Activated CD8-positive, alpha-beta memory T cell treated with anti-CD3 and anti-CD28 coated beads for 36 hours (primary cell): ENCODE measurements around the gene GULP1. TPM values are rescaled to one million over a fixed set of nuclear protein-coding genes. Genes with fewer than 3 reads are reported as not detected.

ENCODE experiments used
- CTCF ChIA-PET: fragments of 350-600 bp; sonication (Branson Sonifier 250); formaldehyde crosslinking; loops from one replicate; lab custom pipeline; 2021; ENCODE audit warnings: antibody characterized with exemption; lab: Charles Lee
- POLR2A ChIA-PET: fragments of 350-600 bp; sonication (Branson Sonifier 250); formaldehyde crosslinking; loops from one replicate; lab custom pipeline; 2021; ENCODE audit warnings: antibody characterized with exemption; lab: Charles Lee
- total RNA-seq, 2 experiments: library from RNA; stranded (reverse); gene quantifications; one replicate each; pipeline ENCODE4 v1.2.3, GENCODE V29; 2021

The GULP1 gene
- total RNA-seq, 2 experiments from 2014 or later: not detected

DNA sequence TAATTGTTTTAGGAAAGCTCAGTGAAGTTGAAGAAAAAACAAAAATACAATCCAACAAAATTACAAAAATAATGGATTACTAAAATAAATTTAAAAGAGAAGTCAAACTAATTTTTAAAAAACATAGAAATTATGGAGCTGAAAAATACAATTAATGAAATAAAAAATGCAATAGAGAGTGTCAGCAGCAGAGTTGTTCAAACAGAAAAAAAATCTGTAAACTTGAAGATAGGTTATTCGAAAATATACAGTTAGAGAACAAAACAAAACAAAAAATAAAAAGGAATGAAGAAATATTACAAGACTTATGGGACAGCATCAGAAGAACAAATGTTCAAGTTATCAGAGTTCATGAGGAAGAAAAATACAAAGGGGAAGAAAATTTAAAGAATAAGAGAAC, 114.7 kb downstream of the GULP1 start:
- CTCF ChIA-PET: no interaction called here
- POLR2A ChIA-PET: no interaction called here

DNA sequence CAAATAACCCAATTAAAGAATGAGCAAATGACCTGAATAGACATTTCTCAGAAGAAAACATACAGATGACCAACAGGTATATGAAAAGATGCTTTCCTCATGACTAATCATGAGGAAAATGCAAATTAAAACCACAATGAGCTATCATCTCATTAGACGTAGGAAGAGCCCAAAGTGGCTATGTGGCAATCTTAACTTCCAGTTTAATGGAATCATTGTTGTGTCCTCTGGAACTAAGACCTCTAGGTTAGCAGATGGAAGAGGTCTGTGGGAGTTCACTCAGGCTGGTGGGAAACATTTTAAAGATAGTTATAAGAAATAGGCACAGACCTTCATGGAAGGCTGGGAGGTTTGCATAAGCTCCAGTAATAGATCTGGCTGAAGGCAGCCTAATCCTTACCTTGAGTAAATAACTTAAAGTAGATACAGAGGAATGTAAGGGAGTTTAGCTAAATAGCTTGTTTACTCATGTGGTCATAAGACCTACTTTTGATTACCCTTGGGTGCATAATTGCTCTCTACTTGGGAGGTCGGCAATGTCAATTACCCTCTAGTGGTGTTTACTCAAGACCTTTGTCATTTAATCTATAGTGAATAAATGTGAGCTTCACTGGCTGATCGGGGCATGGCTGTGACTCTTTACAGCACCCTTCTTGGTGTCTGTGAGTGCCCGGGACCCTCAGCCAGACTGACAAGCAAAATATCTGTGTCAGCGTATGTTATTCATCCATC, 119.0 kb downstream of the GULP1 start:
- ChIA-PET POLR2A (no interaction called here), CTCF (no interaction called here)

DNA sequence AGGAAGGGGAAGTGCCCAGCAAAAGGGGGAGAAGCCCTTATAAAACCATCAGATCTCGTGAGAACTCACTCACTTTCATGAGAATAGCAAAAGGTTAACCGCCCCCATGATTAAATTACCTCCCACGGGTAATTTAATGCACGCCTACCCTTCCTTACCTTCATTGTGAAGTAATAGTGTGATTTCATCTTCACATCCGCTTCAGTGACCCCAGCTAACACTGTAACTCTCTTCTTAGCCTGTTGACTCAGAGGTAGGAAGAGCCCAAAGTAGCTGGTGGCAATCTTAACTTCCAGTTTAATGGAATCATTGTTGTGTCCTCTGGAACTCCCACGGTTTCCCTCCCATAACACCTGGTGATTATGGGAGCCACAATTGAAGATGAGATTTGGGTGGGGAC, 120.5 kb downstream of the GULP1 start:
- CTCF ChIA-PET: no interaction called here
- POLR2A ChIA-PET: no interaction called here

DNA sequence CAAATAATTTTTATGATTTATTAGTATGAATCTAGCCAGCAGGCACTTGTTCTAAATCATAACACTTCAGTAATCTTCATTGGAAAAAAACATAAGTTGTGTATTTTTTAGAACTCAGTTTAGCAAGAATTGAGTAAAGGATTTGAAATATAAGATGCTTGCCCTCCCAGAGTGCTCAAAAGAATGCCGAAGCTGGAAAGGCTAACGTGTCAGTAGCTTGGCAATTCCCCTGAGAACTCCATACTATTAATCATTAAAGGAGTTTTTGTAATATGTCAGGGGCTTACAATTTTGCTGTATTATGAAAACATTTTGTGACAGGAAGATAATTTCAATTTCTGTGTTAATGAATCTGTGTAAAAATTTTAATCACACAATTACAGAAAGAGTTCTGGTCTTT, 122.7 kb downstream of the GULP1 start:
- ChIA-PET CTCF (no interaction called here), POLR2A (no interaction called here)

DNA sequence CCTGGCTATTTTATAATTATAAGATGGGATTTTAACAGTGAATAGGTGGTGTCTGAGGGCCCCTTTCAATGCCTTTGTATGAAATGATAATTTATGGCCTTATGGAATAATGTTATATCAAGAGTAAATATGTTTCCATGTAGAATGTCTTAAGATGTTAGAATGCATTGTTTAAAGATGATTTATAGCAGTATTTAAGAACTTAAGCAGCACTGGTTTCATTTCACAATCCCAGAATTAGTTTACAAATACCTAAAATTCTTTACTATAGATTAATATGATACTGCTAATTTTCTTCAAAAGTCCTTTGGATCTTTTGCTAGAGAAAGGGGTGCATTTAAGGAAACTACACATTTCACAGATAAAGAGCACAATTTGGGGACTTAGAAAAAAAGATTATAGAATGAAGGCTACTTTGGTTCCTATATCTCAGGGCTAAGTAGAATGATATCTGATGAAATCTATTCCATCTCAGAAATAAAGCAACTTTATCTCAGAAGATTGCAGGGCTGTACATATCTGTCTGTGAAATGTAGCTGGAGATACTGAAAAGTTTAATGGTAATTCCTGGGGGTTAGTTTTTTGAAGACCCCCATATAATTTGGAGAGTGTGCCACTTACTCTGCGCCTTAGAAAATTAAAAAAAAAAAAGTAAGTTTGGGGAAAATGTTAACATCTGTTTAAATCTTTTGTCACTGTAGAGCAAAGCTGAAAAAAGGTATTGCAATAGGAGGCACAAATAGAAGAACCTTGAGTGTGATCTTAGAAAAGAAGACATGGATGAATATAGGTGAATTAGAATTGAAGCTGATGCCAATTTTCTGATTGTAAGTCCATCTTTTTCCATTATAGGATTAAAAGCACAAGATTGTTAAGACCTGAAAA, 123.4 kb downstream of the GULP1 start:
- ChIA-PET CTCF (no interaction called here), POLR2A (no interaction called here)

DNA sequence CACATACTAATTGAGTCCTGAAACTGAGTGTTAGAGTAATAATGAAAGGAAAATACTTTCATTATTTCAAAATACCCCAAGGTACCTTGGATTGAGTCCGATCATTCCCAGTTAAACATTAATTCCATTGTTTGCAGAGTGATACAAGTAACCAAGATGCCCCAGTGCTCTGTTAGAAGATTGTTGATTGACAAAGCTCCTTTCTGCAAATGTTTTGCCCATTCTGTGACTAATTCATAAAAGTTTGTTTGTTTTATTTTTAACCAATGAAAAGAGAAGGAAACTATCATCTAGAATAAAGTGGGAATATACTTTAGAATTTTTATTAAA, 124.0 kb downstream of the GULP1 start:
- ChIA-PET CTCF (no interaction called here), POLR2A (no interaction called here)

DNA sequence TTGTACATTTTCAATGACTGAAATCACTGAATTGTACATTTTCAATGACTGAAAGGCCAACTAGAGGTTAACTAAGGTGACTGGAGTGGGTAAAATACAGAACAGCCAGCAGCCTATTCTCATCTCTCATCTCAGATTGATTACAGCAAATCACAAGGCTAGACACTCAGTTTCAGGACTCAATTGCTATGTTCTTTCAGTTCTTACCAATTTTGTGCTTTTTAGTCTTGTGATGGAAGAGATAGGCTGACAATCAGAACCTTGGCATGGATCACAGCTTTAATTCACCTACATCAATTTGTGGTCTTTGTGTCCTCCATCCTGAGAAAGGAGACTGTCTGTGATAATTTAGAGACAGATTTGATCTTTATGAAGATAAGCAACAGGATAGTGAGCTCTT, 124.7 kb downstream of the GULP1 start:
- ChIA-PET CTCF (no interaction called here), POLR2A (no interaction called here)

DNA sequence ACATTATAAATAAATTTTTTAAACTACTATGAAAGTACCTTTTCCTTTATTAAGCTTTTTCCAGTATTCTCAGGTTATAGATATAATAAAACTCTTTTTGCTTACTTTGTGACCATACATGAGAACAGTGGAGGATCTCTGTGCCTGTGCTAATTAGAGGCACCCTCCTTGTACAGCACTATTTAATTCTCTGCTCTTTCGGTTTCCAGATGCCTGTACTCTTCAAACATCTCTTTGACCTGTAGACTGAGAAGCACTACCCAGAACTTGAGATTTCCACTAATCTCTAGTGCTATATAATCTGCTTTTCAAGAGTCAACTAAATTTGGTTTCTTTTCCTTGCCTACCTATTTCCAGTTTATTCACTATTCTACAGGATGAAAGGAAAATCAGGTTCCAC, 131.1 kb downstream of the GULP1 start:
- ChIA-PET POLR2A (no interaction called here), CTCF (no interaction called here)

DNA sequence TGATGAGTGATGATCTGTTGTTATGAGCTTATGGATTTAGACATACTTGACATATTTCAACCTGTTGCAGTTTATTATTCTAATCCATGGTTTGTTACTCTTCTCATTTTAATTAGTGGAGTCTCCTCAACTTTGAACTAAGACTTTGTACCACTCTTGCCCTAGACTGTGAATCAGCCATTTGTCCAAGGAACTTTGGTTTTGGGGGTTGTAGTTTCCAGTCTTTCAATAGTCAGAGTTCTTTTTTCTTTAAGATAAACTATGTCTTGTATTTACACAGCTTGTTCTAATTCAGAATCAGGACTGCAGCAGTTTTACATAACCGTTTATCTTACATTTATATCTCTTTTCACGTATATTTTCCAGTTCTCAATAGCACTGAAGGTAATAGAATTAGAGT, 133.6 kb downstream of the GULP1 start:
- POLR2A ChIA-PET: no interaction called here

DNA sequence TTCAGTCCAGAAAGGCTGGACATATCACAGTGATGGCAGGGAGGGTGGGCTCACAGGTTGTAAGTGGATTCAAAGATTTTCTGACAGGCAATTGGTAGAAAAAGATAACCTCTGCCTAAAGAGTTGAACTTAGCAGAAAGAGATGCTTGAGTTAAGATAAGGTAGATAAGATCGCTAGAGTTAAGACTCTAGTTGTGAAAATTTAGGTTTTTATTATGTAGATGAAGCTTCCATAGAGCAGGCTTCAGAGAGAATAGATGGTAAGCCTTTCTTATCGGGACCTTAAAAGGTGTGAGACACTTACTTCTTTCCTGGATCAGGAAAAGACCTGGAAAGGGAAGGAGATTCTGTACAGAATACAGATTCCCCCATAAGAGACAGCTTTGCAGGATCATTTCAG, 134.4 kb downstream of the GULP1 start:
- ChIA-PET CTCF (no interaction called here), POLR2A (no interaction called here)

More for the DNA sequence above, 133.6 kb downstream of the GULP1 start:
- CTCF ChIA-PET: no interaction called here

DNA sequence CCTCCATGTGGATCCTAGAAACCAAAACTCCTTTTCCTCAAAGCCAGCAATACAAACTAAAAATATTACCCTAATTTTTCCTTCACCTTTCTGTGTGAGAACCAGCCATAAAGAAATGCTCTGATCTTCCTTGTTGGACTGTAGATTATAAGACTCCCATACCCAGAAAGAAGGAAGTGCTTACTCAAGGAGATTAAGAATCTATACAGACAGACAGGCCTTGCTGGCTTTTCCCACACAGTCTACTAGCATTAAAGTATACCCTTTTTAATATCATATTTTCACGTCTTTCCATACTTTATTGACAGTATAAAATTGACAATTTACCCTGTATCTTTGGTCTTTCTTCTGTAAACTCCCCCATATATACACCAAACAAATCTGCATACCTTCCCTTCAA, 139.0 kb downstream of the GULP1 start:
- CTCF ChIA-PET: no interaction called here
- POLR2A ChIA-PET: no interaction called here

DNA sequence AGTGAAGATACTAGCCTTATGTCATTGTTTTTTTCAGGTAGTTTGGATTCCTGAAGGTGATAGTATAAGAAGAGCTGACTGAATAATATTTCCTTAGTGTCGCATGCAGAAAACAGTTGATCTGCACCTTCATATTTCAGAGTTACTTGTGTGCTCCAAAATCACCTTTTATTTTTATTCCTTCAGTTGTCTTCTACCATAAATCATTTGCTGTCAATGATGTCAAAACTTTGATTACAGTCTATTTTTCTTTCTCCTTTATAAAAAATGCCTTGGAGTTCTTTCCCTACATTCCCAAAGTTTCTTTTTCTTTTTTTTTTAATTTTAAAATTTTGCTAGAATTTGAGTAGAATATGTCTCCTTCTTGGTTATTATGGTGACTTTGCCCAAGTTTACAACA, 142.3 kb downstream of the GULP1 start:
- ChIA-PET CTCF (no interaction called here), POLR2A (no interaction called here)

DNA sequence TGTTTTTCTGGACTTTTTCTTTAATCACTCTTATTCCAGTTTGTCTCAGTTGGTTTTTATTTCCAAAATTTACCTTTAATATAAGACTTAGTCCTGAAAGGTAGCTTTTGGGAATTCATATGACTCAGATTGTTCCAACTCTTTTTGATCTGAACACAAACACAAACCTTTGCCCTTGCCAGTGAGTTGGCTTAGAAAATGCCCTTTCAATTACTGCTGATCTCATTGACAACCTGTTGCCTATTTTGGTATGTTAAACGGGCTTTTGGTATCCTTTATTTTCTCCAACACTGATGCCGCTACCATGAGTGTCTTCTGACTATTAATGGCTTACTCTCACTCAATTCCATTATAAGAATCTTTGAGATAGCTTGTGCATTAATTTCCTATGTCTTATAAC, 143.4 kb downstream of the GULP1 start:
- CTCF ChIA-PET: no interaction called here
- POLR2A ChIA-PET: no interaction called here

DNA sequence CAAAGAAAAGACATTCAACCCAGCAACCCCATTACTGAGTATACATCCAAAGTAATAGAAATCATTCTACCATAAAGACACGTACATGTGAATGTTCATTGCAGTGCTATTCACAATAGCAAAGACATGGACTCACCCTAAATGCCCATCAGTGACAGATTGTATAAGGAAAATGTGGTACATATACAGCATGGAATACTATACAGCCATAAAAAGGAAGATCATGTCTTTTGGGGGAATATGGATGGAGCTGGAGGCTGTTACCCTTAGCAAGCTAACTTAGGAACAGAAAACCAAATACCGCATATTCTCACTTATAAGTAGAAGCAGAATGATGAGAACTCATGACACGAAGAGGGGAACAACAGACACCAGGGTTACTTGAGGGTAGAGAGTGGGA, 145.9 kb downstream of the GULP1 start:
- POLR2A ChIA-PET: no interaction called here
- CTCF ChIA-PET: no interaction called here

DNA sequence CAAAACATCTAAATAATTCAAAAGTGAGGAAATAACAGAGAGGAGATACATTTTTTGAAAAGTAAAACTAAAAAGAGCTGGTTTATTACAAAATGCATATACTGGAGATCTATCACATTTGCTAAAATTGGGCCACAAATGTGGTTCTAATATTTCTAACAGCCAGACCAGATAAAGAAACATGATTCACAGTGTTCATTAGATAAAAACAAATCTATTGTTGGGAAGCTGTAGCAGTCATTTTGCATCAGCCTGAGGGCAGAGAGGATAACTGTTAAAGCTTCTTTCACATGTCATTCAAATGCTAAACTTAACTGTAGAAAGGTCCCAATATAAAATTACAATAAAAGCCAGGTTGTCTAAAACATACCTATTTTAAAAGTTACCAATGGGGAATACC, 148.3 kb downstream of the GULP1 start:
- POLR2A ChIA-PET: no interaction called here
- CTCF ChIA-PET: no interaction called here

DNA sequence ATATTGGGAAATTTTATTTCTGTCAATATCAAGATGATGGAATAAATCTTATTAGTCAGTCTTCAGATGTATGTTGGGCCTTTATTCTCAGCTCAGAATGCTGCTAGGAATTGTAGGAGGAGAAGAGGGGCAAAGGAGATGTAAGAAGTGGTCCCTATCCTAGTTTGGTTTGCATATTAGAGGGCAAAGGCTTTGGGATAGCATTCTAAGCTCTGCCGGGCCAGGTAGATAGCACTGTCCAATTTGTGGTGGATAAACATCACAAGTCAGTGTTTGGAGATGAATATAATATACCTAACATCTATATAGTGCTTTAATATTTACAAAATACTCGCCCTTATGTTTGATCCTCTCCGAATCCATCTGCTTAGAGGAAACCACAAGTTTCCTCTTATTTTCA, 149.2 kb downstream of the GULP1 start:
- ChIA-PET POLR2A (no interaction called here), CTCF (no interaction called here)

DNA sequence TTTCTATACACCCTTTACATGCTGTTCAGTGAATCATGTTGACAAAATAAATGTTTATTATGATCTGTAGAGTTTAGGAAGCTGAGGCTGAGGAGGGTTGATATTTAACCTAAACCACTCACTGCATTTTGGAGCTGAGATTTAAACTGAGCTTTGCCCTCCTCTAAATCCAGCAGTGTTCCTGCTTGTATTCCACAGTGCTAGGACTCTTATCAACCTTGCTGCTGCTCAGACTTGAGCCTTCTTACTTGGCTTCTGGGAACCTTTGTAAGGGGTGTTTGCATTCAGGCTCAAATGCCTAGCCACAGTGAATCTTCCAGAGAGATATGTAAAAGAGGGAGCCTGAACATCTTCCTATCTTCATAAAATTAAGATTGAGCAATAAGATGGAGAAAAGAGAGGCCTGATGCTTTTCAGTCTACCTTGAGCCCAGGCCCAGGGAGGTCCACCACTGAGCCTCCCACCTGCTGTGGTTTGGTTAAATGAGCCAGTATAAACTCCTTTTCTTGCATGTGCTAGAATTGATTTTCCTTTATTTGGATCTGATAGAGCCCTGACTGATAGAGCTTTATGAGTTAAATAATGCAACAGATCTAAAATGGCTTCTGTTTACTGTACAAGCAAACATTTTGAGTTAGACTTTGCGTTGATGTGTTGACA, 149.7 kb downstream of the GULP1 start:
- CTCF ChIA-PET: no interaction called here
- POLR2A ChIA-PET: no interaction called here

DNA sequence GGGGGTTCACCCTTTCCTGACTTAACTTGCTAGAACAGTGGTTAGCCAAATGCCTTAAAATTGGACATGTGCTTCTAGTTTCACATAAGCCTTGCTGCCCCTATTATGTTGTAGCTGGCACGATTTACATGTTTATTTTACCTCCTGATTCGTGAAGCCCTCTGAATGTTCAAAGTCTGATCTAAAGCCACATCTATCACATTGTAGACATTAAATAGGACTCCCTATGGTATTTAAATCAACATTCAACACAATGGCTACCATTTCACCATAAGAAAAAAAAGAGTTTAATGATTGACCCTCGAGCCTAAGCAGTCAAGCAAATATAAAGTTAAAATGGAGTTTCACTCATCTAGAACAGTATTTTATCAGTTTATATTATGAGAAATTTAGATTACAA, 151.5 kb downstream of the GULP1 start:
- POLR2A ChIA-PET: no interaction called here
- CTCF ChIA-PET: no interaction called here

DNA sequence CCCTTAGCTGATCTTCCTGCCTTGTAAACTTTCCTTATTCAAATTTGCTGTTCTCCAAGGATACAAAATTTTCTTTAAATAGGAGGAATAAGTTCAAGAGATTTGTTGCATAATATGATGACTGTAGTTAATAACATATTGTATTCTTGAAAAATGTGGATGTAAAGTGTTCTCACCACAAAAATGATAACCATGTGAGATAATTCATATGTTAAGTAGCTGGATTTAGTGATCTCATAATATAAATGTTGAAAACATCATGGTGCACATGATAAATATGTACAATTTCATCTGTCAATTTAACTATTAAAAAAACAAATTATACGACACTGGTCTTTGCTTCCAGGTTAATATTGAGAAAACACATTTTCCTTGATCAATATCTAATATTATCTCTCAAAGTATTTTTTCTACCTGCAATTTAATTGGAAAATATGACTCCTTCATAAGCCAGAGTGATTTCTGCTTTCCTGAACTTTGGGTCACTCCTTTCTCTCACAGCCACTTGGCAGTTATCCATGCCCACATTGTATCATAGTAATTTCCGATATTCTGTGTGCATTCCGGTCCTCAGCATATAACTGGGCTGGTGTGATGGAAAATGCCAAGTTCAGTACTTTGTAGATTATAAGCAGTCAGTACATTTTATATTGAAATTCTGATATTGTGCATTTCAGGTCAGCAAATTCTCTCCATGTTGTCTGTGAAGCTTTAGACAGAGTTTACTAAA, 152.6 kb downstream of the GULP1 start:
- POLR2A ChIA-PET: no interaction called here
- CTCF ChIA-PET: no interaction called here

DNA sequence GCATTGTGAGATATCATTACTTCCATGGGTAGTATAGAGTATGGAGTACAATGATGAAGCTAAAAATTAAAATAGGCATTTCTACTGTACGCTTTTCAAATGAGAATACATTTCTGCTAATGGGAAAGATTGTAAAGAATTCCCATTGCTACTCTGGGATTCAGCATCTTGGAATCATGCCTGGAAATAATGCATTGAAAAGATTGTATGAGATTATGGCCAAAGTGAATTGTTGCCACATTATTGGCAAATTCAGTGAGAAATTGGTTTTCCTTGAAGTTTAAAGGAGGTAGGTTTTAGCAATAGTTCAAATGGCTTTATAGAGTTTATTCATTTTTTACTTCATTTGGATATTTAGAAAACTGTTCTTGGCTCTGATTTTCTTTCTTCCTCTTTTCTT, 157.9 kb downstream of the GULP1 start:
- POLR2A ChIA-PET: no interaction called here
- CTCF ChIA-PET: no interaction called here
